HUES48 (cell line): Measurements from ENCODE around the gene WIPF1.

Experiments
- H3K27ac ChIP-seq: one replicate; pipeline ENCODE4 v1.7.0; 2013; ENCODE audit warnings: low read depth, low read length, inconsistent platforms
- H3K27me3 ChIP-seq: 2 replicates; pipeline ENCODE4 v1.6.1; 2013; ENCODE audit warnings: mild to moderate bottlenecking, low read length; ENCODE audit not compliant: control insufficient read depth, insufficient read depth
- H3K36me3 ChIP-seq: 2 replicates; pipeline ENCODE4 v1.6.1; 2013; ENCODE audit warnings: low read length; ENCODE audit not compliant: control insufficient read depth, insufficient read depth
- H3K4me1 ChIP-seq: 2 replicates; pipeline ENCODE4 v1.6.1; 2013; ENCODE audit warnings: mild to moderate bottlenecking, low read length; ENCODE audit not compliant: control insufficient read depth, insufficient read depth
- H3K4me3 ChIP-seq: 2 replicates; pipeline ENCODE4 v1.5.1; 2013; ENCODE audit warnings: mild to moderate bottlenecking, low read depth, low read length
- H3K9ac ChIP-seq: 2 replicates; pipeline ENCODE4 v1.6.1; 2013; ENCODE audit warnings: mild to moderate bottlenecking, low read depth, low read length, moderate library complexity
- H3K9me3 ChIP-seq: 2 replicates; pipeline ENCODE4 v1.6.1; 2013; ENCODE audit warnings: low read length; ENCODE audit not compliant: control insufficient read depth, insufficient read depth

The WIPF1 gene

GRCh38 chr2:174511580-174512260 is 85.9 kb downstream of the WIPF1 start:
- Histone ChIP-seq H3K9ac (no peak overlapping the region), H3K9me3 (peaks cover 50% of the 10 kb centered on the region), H3K4me3 (no peak overlapping the region), H3K4me1 (no peaks in the 10 kb centered on the region), H3K36me3 (no peaks in the 10 kb centered on the region), H3K27me3 (no peaks in the 10 kb centered on the region), H3K27ac (no peak overlapping the region)

- Histone ChIP-seq H3K36me3 (no peaks in the 10 kb centered on the region), H3K9ac (no peak overlapping the region), H3K9me3 (peaks cover 50% of the 10 kb centered on the region), H3K4me3 (no peak overlapping the region), H3K27me3 (no peaks in the 10 kb centered on the region), H3K27ac (no peak overlapping the region), H3K4me1 (no peaks in the 10 kb centered on the region)
These were observed 86.9 kb downstream of the WIPF1 start for GRCh38 chr2:174510583-174511189.
